Natural killer cell treated with Interleukin-12 subunit alpha and Interleukin-12 subunit beta and Interleukin-15 and Interleukin-18, amount 100 ng/mL, for 72 hours (primary cell): ENCODE data around the gene DCDC1. TPM values are rescaled to one million over a fixed set of nuclear protein-coding genes. Genes with fewer than 3 reads are reported as not detected.

Experiments
- ATAC-seq, 2 donors: fragments of 150-1000 bp; cut with Tn5 transposase in 1 of 2; sonication (Bioruptor Pico), chemical (Tn5 transposase) in 1 of 2; 2 replicates each; pipeline ENCODE4 v1.10.0; 2021
- DNase-seq: peaks from one replicate; pipeline ENCODE4 v3.0.0; 2022; ENCODE audit warnings: low spot score
- H3K27ac Mint-ChIP-seq, 2 donors: 1 replicate in 1 of 2; 2 replicates in 1 of 2; pipeline ENCODE4 v1.8.0; 2022; ENCODE audit warnings: mixed read lengths in 2 of 2, mild to moderate bottlenecking in 1 of 2, moderate library complexity in 1 of 2
- H3K27me3 Mint-ChIP-seq, 2 donors: 1 replicate in 1 of 2; 2 replicates in 1 of 2; pipeline ENCODE4 v1.8.0; 2022; ENCODE audit warnings: mixed read lengths in 2 of 2
- H3K36me3 Mint-ChIP-seq: one replicate; pipeline ENCODE4 v1.8.0; 2022; ENCODE audit warnings: mixed read lengths
- H3K4me1 Mint-ChIP-seq, 2 donors: 1 replicate in 1 of 2; 2 replicates in 1 of 2; pipeline ENCODE4 v1.8.0; 2022; ENCODE audit warnings: low read depth in 2 of 2, mixed read lengths in 2 of 2, mild to moderate bottlenecking in 1 of 2
- H3K4me3 Mint-ChIP-seq: one replicate; pipeline ENCODE4 v1.8.0; 2022; ENCODE audit warnings: mixed read lengths
- H3K9me3 Mint-ChIP-seq: 2 replicates; pipeline ENCODE4 v1.8.0; 2022; ENCODE audit warnings: mixed read lengths
- total RNA-seq, 2 donors: library from RNA; stranded (reverse); gene quantifications; one replicate each; pipeline ENCODE4 v1.2.3, GENCODE V29; 2022

The DCDC1 gene
- total RNA-seq, 2 donors from 2014 or later, result 0.14 TPM; not detected in 1

GRCh38 chr11:31000381-31000780 lies 369.2 kb downstream of the DCDC1 start:
- H3K9me3 Mint-ChIP-seq, result peaks cover 10% of the 10 kb centered on the region
- no peaks in the 10 kb centered on the region for H3K27me3 Mint-ChIP-seq
- H3K36me3 Mint-ChIP-seq, result no peaks in the 10 kb centered on the region
- DNase-seq, result no peak
- no peaks in the 10 kb centered on the region for H3K4me1 Mint-ChIP-seq
- no peak overlapping the region for H3K4me3 Mint-ChIP-seq
- no peak for ATAC-seq
- H3K27ac Mint-ChIP-seq, result no peak overlapping the region

- Mint-ChIP-seq H3K27me3 (no peaks in the 10 kb centered on the region), H3K36me3 (no peaks in the 10 kb centered on the region), H3K27ac (no peak overlapping the region), H3K4me1 (no peaks in the 10 kb centered on the region), H3K9me3 (peaks cover 12% of the 10 kb centered on the region), H3K4me3 (no peak overlapping the region)
- no peak for ATAC-seq
- no peak for DNase-seq
These were observed 377.1 kb downstream of the DCDC1 start for GRCh38 chr11:30992513-30992849.

GRCh38 chr11:30991802-30992512 lies 377.6 kb downstream of the DCDC1 start:
- no peak for ATAC-seq
- Mint-ChIP-seq H3K4me1 (no peaks in the 10 kb centered on the region), H3K36me3 (no peaks in the 10 kb centered on the region), H3K27ac (no peak overlapping the region), H3K9me3 (peaks cover 12% of the 10 kb centered on the region), H3K27me3 (no peaks in the 10 kb centered on the region), H3K4me3 (no peak overlapping the region)
- DNase-seq, result no peak

GRCh38 chr11:30991376-30991775 lies 378.2 kb downstream of the DCDC1 start:
- Mint-ChIP-seq H3K27me3 (no peaks in the 10 kb centered on the region), H3K4me3 (no peak overlapping the region), H3K27ac (no peak overlapping the region), H3K4me1 (no peaks in the 10 kb centered on the region), H3K36me3 (no peaks in the 10 kb centered on the region), H3K9me3 (peaks cover 12% of the 10 kb centered on the region)
- DNase-seq (no peak), ATAC-seq (no peak)

- Mint-ChIP-seq H3K4me1 (no peaks in the 10 kb centered on the region), H3K36me3 (no peaks in the 10 kb centered on the region), H3K9me3 (peaks cover 12% of the 10 kb centered on the region), H3K27me3 (no peaks in the 10 kb centered on the region), H3K4me3 (no peak overlapping the region), H3K27ac (no peak overlapping the region)
- DNase-seq (no peak), ATAC-seq (no peak)
These were observed 378.8 kb downstream of the DCDC1 start for GRCh38 chr11:30990625-30991296.

- H3K27ac Mint-ChIP-seq, result no peak overlapping the region
- H3K4me3 Mint-ChIP-seq, result no peak overlapping the region
- H3K9me3 Mint-ChIP-seq, result peaks cover 12% of the 10 kb centered on the region
- ATAC-seq (no peak), DNase-seq (no peak)
- H3K4me1 Mint-ChIP-seq, result no peaks in the 10 kb centered on the region
- H3K36me3 Mint-ChIP-seq, result no peaks in the 10 kb centered on the region
- no peaks in the 10 kb centered on the region for H3K27me3 Mint-ChIP-seq
These were observed 381.7 kb downstream of the DCDC1 start for GRCh38 chr11:30987819-30988218.

GRCh38 chr11:30985536-30985935 lies 384.0 kb downstream of the DCDC1 start:
- H3K27me3 Mint-ChIP-seq, result no peaks in the 10 kb centered on the region
- peaks cover 12% of the 10 kb centered on the region for H3K9me3 Mint-ChIP-seq
- DNase-seq (no peak), ATAC-seq (no peak)
- H3K36me3 Mint-ChIP-seq, result no peaks in the 10 kb centered on the region
- H3K4me1 Mint-ChIP-seq, result no peaks in the 10 kb centered on the region
- no peak overlapping the region for H3K4me3 Mint-ChIP-seq
- H3K27ac Mint-ChIP-seq, result no peak overlapping the region

- Mint-ChIP-seq H3K9me3 (peaks cover 12% of the 10 kb centered on the region), H3K27ac (no peak overlapping the region), H3K27me3 (no peaks in the 10 kb centered on the region), H3K36me3 (no peaks in the 10 kb centered on the region), H3K4me3 (no peak overlapping the region), H3K4me1 (no peaks in the 10 kb centered on the region)
- no peak for ATAC-seq
- DNase-seq, result no peak
These were observed 384.7 kb downstream of the DCDC1 start for GRCh38 chr11:30984827-30985226.

- H3K4me3 Mint-ChIP-seq, result no peak overlapping the region
- H3K36me3 Mint-ChIP-seq, result no peaks in the 10 kb centered on the region
- H3K9me3 Mint-ChIP-seq, result peaks cover 9% of the 10 kb centered on the region
- DNase-seq, result no peak
- no peaks in the 10 kb centered on the region for H3K4me1 Mint-ChIP-seq
- no peak overlapping the region for H3K27ac Mint-ChIP-seq
- ATAC-seq, result no peak
- no peaks in the 10 kb centered on the region for H3K27me3 Mint-ChIP-seq
These were observed 385.1 kb downstream of the DCDC1 start for GRCh38 chr11:30984442-30984816.

- Mint-ChIP-seq H3K9me3 (peaks cover 7% of the 10 kb centered on the region), H3K27ac (no peak overlapping the region), H3K4me1 (no peaks in the 10 kb centered on the region), H3K27me3 (no peaks in the 10 kb centered on the region), H3K4me3 (no peak overlapping the region), H3K36me3 (no peaks in the 10 kb centered on the region)
- no peak for DNase-seq
- ATAC-seq, result no peak
These were observed 385.6 kb downstream of the DCDC1 start for GRCh38 chr11:30983776-30984441.

GRCh38 chr11:30983143-30983542 lies 386.4 kb downstream of the DCDC1 start:
- Mint-ChIP-seq H3K36me3 (no peaks in the 10 kb centered on the region), H3K4me1 (no peaks in the 10 kb centered on the region), H3K27me3 (no peaks in the 10 kb centered on the region), H3K4me3 (no peak overlapping the region), H3K27ac (no peak overlapping the region), H3K9me3 (peaks cover 5% of the 10 kb centered on the region)
- no peak for DNase-seq
- no peak for ATAC-seq

- DNase-seq (no peak), ATAC-seq (no peak)
- Mint-ChIP-seq H3K4me3 (no peak overlapping the region), H3K27me3 (no peaks in the 10 kb centered on the region), H3K4me1 (no peaks in the 10 kb centered on the region), H3K9me3 (peaks cover 22% of the 10 kb centered on the region), H3K36me3 (peaks cover 4% of the 10 kb centered on the region), H3K27ac (no peak overlapping the region)
These were observed 402.0 kb downstream of the DCDC1 start for GRCh38 chr11:30967579-30967978.

- ATAC-seq, result no peak
- Mint-ChIP-seq H3K4me1 (no peaks in the 10 kb centered on the region), H3K9me3 (no peaks in the 10 kb centered on the region), H3K4me3 (no peak overlapping the region), H3K27ac (no peak overlapping the region), H3K27me3 (no peaks in the 10 kb centered on the region), H3K36me3 (no peaks in the 10 kb centered on the region)
- DNase-seq, result no peak
These were observed 409.0 kb downstream of the DCDC1 start for GRCh38 chr11:30960387-30960992.

- DNase-seq, result no peak
- H3K36me3 Mint-ChIP-seq, result no peaks in the 10 kb centered on the region
These were observed 412.8 kb downstream of the DCDC1 start for GRCh38 chr11:30956751-30957150.

More at GRCh38 chr11:30956751-30957150, 412.8 kb downstream of the DCDC1 start:
- H3K27ac Mint-ChIP-seq, result no peak overlapping the region
- H3K9me3 Mint-ChIP-seq, result no peaks in the 10 kb centered on the region
- no peaks in the 10 kb centered on the region for H3K27me3 Mint-ChIP-seq
- no peak for ATAC-seq
- H3K4me3 Mint-ChIP-seq, result no peak overlapping the region
- H3K4me1 Mint-ChIP-seq, result no peaks in the 10 kb centered on the region
